MM.1S (cell line): ENCODE results near the gene LIN37.
A peak's percentile ranks its signal among the peaks of the same experiment; 100 is the strongest.

Source experiments
- DNase-seq: peaks from one replicate; pipeline ENCODE4 v3.0.0-alpha.2; 2015
- H2AFZ ChIP-seq: fragments of 300-600 bp; sonication (generic); 2 replicates; pipeline ENCODE4 v1.6.0; 2016; ENCODE audit warnings: antibody characterized with exemption, low read length
- H3F3A ChIP-seq: fragments of 300-600 bp; sonication (generic); 2 replicates; pipeline ENCODE4 v1.6.1; 2016; ENCODE audit warnings: mild to moderate bottlenecking, antibody characterized with exemption, low read length, moderate library complexity, mixed read lengths; ENCODE audit not compliant: insufficient read depth
- H3K27ac ChIP-seq: fragments of 300-600 bp; sonication (generic); 2 replicates; pipeline ENCODE4 v1.5.1; 2016; ENCODE audit warnings: mild to moderate bottlenecking, low read length
- H3K27me3 ChIP-seq: fragments of 300-600 bp; sonication (generic); replicated peaks from 2 replicates; pipeline ENCODE4 v1.6.0; 2016; ENCODE audit warnings: low read length; ENCODE audit not compliant: insufficient read depth
- H3K36me3 ChIP-seq: fragments of 300-600 bp; sonication (generic); replicated peaks from 2 replicates; pipeline ENCODE4 v1.6.1; 2016; ENCODE audit warnings: mild to moderate bottlenecking, low read length, mixed read lengths; ENCODE audit not compliant: insufficient read depth
- H3K4me1 ChIP-seq: fragments of 300-600 bp; sonication (generic); 2 replicates; pipeline ENCODE4 v1.6.1; 2016; ENCODE audit warnings: low read length, mixed read lengths
- H3K4me2 ChIP-seq: fragments of 300-600 bp; sonication (generic); 2 replicates; pipeline ENCODE4 v1.6.0; 2016; ENCODE audit warnings: low read depth, low read length
- H3K4me3 ChIP-seq: fragments of 300-600 bp; sonication (generic); 2 replicates; pipeline ENCODE4 v1.5.1; 2016; ENCODE audit warnings: low read length, mixed read lengths
- H3K79me2 ChIP-seq: fragments of 300-600 bp; sonication (generic); 2 replicates; pipeline ENCODE4 v1.6.1; 2016; ENCODE audit warnings: mixed run types, low read length, mixed read lengths
- H3K9ac ChIP-seq: fragments of 300-600 bp; sonication (generic); 2 replicates; pipeline ENCODE4 v1.6.1; 2016; ENCODE audit warnings: low read length, mixed read lengths
- H3K9me2 ChIP-seq: fragments of 300-600 bp; sonication (generic); replicated peaks from 2 replicates; pipeline ENCODE4 v1.6.1; 2016; ENCODE audit warnings: mild to moderate bottlenecking, low read length, mixed read lengths; ENCODE audit not compliant: insufficient read depth
- H3K9me3 ChIP-seq: fragments of 300-600 bp; sonication (generic); replicated peaks from 2 replicates; pipeline ENCODE4 v1.6.1; 2016; ENCODE audit warnings: mild to moderate bottlenecking, low read length, mixed read lengths; ENCODE audit not compliant: insufficient read depth
- H4K20me1 ChIP-seq: fragments of 300-600 bp; sonication (generic); 2 replicates; pipeline ENCODE4 v1.6.1; 2016; ENCODE audit warnings: mild to moderate bottlenecking, low read length, moderate library complexity, mixed read lengths; ENCODE audit not compliant: insufficient read depth
- CTCF ChIP-seq: fragments of 300-600 bp; sonication (generic); IDR thresholded peaks from 2 replicates; pipeline ENCODE4 v1.5.1; 2016; ENCODE audit warnings: antibody characterized with exemption, low read length, mixed read lengths
- EZH2 ChIP-seq: fragments of 300-600 bp; sonication (generic); optimal IDR thresholded peaks from 2 replicates; pipeline ENCODE3; 2017; ENCODE audit warnings: low read depth, mild to moderate bottlenecking, antibody characterized with exemption, low read length, mixed read lengths
- EZH2phosphoT487 ChIP-seq: fragments of 300-600 bp; sonication (generic); IDR thresholded peaks from 2 replicates; pipeline ENCODE4 v1.6.1; 2018; ENCODE audit warnings: antibody characterized with exemption, low read length

Gene LIN37

DNA sequence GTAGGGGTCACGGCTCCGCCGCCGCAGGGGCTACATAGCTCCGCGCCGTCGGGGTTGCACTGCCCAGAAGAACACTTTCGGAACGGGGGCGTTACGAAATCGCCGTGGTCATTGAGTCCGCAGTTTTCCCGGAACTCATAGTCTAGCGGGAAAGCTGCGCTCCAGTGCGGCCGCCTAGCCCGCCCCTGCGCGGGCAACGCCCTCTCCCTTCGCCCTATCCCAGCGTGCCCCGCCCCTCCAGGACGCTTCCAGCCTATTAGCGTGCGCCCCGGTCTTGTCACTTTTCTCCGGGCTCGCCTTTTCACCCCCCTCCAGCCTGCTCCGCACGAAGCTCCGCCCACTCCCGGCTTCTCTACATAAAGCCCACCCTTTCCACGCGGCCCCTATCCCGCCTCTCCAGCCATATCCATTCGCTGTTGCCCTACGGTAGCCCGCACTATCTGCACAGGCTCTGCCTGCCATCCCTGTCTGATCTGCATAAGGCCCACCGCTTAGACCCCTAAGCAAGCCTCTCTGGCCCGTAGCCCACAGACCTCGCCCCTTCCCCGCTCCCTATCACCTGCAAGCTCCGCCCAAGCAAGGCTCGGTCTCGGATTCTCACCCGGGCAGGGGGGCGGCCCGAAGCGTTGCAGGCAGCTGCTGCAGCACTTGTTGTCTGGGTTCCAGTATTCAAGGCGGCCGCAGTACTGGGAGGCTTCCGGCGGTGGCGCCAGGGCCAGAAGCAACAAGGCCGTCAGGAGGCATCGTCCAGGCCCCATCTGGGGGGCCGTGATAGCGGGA lies 7.8 kb upstream of the LIN37 start:
- Histone ChIP-seq H3K36me3 (no peaks in the 10 kb centered on the region), H3K27me3 (no peaks in the 10 kb centered on the region), H3K4me3 (peak overlapping the region; percentile 68), H3K9me2 (no peaks in the 10 kb centered on the region), H3K9me3 (no peaks in the 10 kb centered on the region), H3F3A (peaks cover 27% of the 10 kb centered on the region; the same call in 1 of the 2 replicates), H4K20me1 (no peaks in the 10 kb centered on the region), H3K4me1 (peaks cover 18% of the 10 kb centered on the region), H3K9ac (peak overlapping the region; percentile 66), H2AFZ (peak overlapping the region; percentile 76), H3K4me2 (peak overlapping the region; percentile 87), H3K79me2 (peaks cover 12% of the 10 kb centered on the region), H3K27ac (peak overlapping the region; percentile 90)
- DNase-seq = peak; percentile 97
- no peak for TF ChIP-seq EZH2phosphoT487
- peak; percentile 47 for TF ChIP-seq CTCF

DNA sequence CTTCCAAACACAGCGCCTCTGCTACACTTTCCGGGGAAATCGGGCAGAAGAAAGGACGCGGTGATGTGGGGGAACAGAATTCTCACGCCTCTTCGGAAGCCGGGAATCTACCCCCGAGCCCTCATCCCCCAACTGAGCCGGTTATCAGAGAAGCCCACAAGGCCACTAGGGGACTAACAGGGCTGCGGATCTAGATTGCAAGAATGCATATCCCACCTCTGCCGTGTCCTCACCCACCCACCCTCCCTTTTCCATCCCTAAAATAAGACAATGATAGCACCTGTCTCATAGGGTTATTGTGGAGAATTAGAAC lies 7.2 kb upstream of the LIN37 start:
- Histone ChIP-seq H3F3A (peaks cover 27% of the 10 kb centered on the region; the same call in 1 of the 2 replicates), H3K79me2 (peaks cover 17% of the 10 kb centered on the region), H3K27ac (peak overlapping the region; percentile 90), H3K36me3 (no peaks in the 10 kb centered on the region), H3K9ac (peak overlapping the region; percentile 66), H3K9me3 (no peaks in the 10 kb centered on the region), H3K9me2 (no peaks in the 10 kb centered on the region), H3K4me2 (peak overlapping the region; percentile 87), H3K4me1 (peaks cover 20% of the 10 kb centered on the region), H3K27me3 (no peaks in the 10 kb centered on the region), H3K4me3 (peak overlapping the region; percentile 68), H2AFZ (peak overlapping the region; percentile 64), H4K20me1 (no peaks in the 10 kb centered on the region)
- DNase-seq = no peak
- TF ChIP-seq EZH2 = no peak
- TF ChIP-seq EZH2phosphoT487 = no peak
- peak; percentile 27; the same call in 1 of the 2 replicates for TF ChIP-seq CTCF

DNA sequence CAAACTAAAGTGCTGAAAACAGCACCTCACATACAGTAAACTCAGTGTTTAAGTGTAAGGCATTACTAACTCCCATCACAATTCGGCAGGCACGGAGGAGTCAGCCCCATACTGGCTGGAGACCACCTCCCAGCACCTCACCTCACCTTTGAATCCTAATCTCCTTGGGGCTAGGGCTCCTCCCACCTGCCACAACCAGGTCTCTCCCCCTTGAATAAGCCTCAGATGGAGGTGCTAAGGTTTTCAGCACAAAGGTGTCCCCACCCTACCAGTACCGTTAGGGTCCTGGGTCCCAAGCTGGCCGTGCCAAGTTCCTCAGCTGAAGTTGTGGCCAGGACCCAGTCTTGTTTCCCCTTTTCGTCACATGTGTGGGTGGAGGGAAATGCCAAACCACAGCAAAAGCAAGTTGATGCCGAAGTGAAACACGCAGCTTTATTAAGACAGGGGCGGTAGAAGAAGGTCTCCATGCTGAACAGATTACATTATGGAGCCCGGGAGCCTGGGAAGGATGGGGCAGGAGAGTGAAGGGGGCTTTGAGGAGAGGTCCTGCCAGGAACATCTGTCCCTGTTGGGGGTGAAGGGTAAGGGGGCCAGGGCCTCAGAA lies 6.2 kb upstream of the LIN37 start, which contains the start of gene IGFLR1:
IGFLR1 (minus strand) TSS at position 332 of the 604 bp plus-strand sequence. CDS start 1,272 bp downstream, outside the sequence.
- Histone ChIP-seq H3K9me2 (no peaks in the 10 kb centered on the region), H3K9me3 (no peaks in the 10 kb centered on the region), H3F3A (peaks cover 27% of the 10 kb centered on the region; the same call in 1 of the 2 replicates), H3K27ac (peak within 1 kb of the TSS; percentile 90), H2AFZ (peak within 1 kb of the TSS; percentile 57), H3K4me1 (peaks cover 23% of the 10 kb centered on the region), H3K27me3 (no peaks in the 10 kb centered on the region), H4K20me1 (no peaks in the 10 kb centered on the region), H3K4me2 (peak within 1 kb of the TSS; percentile 87), H3K4me3 (peak within 1 kb of the TSS; percentile 51), H3K79me2 (peaks cover 26% of the 10 kb centered on the region), H3K36me3 (no peaks in the 10 kb centered on the region), H3K9ac (peak within 1 kb of the TSS; percentile 66)
- TF ChIP-seq EZH2phosphoT487 = no peak
- TF ChIP-seq EZH2 = no peak
- no peak for TF ChIP-seq CTCF
- peak; percentile 69 for DNase-seq
